Measurements from ENCODE around the gene TLR10. TPM values are rescaled to one million over a fixed set of nuclear protein-coding genes. Genes with fewer than 3 reads are reported as not detected.

The TLR10 gene
- total and polyA plus RNA-seq, 9 of the 15 experiments (the other 6 are each of a cell fraction or from before 2014, with no cell fraction given), result 0.03 to 0.05 TPM; not detected in 7

DNA sequence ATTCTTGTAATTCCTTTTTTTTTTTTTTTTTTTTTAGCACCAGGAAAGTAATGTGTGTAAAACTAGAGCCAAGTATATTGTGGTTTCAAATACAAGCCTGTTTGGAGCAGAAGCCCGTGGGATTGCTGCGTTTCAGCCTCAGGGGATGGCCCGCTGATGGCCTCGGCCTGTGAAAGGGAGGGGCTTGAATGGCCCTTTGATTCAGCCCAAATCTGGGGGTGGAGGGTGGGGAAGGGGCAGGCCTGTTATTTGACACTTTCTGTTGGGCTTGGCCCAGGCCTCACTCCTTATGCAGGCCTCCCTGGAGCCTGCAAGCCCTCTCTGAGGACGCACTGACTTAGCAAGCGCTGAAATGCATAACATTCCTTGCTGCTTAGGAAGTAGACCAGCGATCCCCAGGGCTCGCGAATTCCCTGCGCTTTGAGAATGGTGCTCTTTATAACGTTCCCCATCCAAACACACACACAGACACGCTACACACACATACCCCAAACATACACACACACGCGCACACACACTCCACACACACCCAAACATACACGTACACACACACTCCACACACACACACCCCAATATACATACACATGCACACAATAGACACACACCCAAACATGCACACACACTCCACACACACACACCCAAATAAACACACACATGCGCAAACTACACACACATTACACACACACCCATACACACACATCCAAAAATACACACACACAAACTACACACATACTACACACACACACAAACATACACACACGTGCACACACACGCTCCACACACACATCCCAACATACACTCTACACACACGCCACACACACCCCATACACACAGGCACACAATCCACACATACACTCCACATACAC, 29.6 kb downstream of the TLR10 start (continued):
- TF ChIP-seq HOXB6 (CRISPR knock-in tag; IDR thresholded peaks at IDR 0.05; ENCODE audit: borderline replicate concordance), result no peak
- peak; percentile 39 for TF ChIP-seq EGR1 (conservative IDR thresholded peaks at IDR 0.05)
- peak; percentile 74 for TF ChIP-seq PHF20 (IDR thresholded peaks at IDR 0.05; ENCODE audit: partially characterized antibody)
- TF ChIP-seq SAFB (IDR thresholded peaks at IDR 0.05; ENCODE audit: borderline replicate concordance, low read depth, low read length), result no peak
- TF ChIP-seq MED1 (CRISPR knock-in tag; IDR thresholded peaks at IDR 0.05; ENCODE audit: borderline replicate concordance), result no peak
- peak; percentile 38; the same call in 1 of the 2 replicates for TF ChIP-seq MYBL2 (IDR thresholded peaks at IDR 0.05; ENCODE audit: low read depth)
- no peak for TF ChIP-seq MYBL2 (CRISPR knock-in tag; IDR thresholded peaks at IDR 0.05; ENCODE audit: borderline replicate concordance)
- TF ChIP-seq, protein P1, sequence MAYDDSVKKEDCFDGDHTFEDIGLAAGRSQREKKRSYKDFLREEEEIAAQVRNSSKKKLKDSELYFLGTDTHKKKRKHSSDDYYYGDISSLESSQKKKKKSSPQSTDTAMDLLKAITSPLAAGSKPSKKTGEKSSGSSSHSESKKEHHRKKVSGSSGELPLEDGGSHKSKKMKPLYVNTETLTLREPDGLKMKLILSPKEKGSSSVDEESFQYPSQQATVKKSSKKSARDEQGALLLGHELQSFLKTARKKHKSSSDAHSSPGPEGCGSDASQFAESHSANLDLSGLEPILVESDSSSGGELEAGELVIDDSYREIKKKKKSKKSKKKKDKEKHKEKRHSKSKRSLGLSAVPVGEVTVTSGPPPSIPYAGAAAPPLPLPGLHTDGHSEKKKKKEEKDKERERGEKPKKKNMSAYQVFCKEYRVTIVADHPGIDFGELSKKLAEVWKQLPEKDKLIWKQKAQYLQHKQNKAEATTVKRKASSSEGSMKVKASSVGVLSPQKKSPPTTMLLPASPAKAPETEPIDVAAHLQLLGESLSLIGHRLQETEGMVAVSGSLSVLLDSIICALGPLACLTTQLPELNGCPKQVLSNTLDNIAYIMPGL (CRISPR knock-in tag; IDR thresholded peaks at IDR 0.05), result no peak
- no peak for TF ChIP-seq SMAD4 (CRISPR knock-in tag; conservative IDR thresholded peaks at IDR 0.05)
- TF ChIP-seq, protein P2, sequence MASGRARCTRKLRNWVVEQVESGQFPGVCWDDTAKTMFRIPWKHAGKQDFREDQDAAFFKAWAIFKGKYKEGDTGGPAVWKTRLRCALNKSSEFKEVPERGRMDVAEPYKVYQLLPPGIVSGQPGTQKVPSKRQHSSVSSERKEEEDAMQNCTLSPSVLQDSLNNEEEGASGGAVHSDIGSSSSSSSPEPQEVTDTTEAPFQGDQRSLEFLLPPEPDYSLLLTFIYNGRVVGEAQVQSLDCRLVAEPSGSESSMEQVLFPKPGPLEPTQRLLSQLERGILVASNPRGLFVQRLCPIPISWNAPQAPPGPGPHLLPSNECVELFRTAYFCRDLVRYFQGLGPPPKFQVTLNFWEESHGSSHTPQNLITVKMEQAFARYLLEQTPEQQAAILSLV (tag; IDR thresholded peaks at IDR 0.05), result no peak
- TF ChIP-seq, protein P3, sequence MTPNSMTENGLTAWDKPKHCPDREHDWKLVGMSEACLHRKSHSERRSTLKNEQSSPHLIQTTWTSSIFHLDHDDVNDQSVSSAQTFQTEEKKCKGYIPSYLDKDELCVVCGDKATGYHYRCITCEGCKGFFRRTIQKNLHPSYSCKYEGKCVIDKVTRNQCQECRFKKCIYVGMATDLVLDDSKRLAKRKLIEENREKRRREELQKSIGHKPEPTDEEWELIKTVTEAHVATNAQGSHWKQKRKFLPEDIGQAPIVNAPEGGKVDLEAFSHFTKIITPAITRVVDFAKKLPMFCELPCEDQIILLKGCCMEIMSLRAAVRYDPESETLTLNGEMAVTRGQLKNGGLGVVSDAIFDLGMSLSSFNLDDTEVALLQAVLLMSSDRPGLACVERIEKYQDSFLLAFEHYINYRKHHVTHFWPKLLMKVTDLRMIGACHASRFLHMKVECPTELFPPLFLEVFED (CRISPR knock-in tag; conservative IDR thresholded peaks at IDR 0.05), result 0 out of 2 replicates have a peak, but pooled peaks have one; percentile 38
- no peak for TF ChIP-seq ZNF408 (CRISPR knock-in tag; IDR thresholded peaks at IDR 0.05; ENCODE audit: low read depth)
- TF ChIP-seq EHMT2 (IDR thresholded peaks at IDR 0.05), result 0 out of 2 replicates have a peak, but pooled peaks have one; percentile 50
- TF ChIP-seq, protein P4, sequence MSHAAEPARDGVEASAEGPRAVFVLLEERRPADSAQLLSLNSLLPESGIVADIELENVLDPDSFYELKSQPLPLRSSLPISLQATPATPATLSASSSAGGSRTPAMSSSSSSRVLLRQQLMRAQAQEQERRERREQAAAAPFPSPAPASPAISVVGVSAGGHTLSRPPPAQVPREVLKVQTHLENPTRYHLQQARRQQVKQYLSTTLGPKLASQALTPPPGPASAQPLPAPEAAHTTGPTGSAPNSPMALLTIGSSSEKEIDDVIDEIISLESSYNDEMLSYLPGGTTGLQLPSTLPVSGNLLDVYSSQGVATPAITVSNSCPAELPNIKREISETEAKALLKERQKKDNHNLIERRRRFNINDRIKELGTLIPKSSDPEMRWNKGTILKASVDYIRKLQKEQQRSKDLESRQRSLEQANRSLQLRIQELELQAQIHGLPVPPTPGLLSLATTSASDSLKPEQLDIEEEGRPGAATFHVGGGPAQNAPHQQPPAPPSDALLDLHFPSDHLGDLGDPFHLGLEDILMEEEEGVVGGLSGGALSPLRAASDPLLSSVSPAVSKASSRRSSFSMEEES (CRISPR knock-in tag; IDR thresholded peaks at IDR 0.05), result no peak
- no peak for TF ChIP-seq ZNF347 (CRISPR knock-in tag; IDR thresholded peaks at IDR 0.05; ENCODE audit: low read depth)
- TF ChIP-seq, protein P5, sequence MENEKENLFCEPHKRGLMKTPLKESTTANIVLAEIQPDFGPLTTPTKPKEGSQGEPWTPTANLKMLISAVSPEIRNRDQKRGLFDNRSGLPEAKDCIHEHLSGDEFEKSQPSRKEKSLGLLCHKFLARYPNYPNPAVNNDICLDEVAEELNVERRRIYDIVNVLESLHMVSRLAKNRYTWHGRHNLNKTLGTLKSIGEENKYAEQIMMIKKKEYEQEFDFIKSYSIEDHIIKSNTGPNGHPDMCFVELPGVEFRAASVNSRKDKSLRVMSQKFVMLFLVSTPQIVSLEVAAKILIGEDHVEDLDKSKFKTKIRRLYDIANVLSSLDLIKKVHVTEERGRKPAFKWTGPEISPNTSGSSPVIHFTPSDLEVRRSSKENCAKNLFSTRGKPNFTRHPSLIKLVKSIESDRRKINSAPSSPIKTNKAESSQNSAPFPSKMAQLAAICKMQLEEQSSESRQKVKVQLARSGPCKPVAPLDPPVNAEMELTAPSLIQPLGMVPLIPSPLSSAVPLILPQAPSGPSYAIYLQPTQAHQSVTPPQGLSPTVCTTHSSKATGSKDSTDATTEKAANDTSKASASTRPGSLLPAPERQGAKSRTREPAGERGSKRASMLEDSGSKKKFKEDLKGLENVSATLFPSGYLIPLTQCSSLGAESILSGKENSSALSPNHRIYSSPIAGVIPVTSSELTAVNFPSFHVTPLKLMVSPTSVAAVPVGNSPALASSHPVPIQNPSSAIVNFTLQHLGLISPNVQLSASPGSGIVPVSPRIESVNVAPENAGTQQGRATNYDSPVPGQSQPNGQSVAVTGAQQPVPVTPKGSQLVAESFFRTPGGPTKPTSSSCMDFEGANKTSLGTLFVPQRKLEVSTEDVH (IDR thresholded peaks at IDR 0.05; ENCODE audit: low read depth, partially characterized antibody), result peak; percentile 28

All from K562 (cell line).